Activated CD4-positive, CD25-positive, alpha-beta regulatory T cell treated with anti-CD3 and anti-CD28 coated beads, Interleukin-2, amount 50 U/mL, for 16 hours (primary cell): ENCODE measurements around the gene CCDC97.
A peak's percentile ranks its signal among the peaks of the same experiment; 100 is the strongest.
"Not testable (repeated sequence)": the region's sequence is repeated elsewhere in the genome, so short reads cannot be mapped to it uniquely, and the experiment has no call there.

ENCODE experiments used
- DNase-seq: peaks from one replicate; pipeline ENCODE4 v3.0.0-alpha.2; 2020; ENCODE audit warnings: low read depth, low spot score

The CCDC97 gene

DNA sequence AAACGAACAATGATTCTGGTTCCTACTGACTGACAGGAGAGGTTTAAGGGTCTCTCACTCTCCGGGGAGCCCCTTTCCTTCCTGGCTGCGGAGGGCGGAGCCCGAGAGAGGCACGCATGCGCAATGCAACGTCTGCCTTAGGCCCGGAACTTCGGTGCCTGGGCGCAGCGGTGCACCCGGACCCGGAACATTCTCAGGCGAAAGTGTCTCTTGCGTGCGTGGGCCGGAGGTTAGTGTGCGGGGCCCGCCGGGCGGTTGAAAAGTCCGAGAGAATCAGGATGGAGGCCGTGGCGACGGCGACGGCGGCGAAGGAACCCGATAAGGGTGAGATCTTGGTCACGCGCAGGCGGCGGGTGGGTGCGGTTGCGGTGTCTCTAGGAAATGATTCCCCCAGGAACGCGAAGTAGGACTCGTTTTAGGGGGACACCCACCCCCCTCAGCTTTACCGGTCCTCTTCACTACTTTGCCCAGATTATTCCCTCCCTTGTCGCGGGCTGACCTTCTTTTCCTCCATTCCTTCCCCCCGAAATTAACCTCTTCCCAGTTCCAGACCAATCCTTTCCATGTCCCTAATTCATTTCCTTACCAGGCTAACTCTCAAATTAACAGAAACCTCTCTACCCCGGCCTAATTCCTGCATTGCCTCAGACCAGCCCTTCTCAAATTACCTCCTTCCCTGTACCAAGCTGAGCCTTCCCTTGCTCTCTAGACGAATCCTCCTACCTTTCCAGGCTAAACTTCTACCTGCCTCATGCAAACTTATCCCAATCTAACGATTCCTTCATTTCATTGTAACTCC, at the start of gene CCDC97:
Gene CCDC97, plus strand, starts transcription at position 140 of the 799 bp plus-strand sequence. Its CDS starts 139 bp downstream, at position 279.
- peak; percentile 76 for DNase-seq

DNA sequence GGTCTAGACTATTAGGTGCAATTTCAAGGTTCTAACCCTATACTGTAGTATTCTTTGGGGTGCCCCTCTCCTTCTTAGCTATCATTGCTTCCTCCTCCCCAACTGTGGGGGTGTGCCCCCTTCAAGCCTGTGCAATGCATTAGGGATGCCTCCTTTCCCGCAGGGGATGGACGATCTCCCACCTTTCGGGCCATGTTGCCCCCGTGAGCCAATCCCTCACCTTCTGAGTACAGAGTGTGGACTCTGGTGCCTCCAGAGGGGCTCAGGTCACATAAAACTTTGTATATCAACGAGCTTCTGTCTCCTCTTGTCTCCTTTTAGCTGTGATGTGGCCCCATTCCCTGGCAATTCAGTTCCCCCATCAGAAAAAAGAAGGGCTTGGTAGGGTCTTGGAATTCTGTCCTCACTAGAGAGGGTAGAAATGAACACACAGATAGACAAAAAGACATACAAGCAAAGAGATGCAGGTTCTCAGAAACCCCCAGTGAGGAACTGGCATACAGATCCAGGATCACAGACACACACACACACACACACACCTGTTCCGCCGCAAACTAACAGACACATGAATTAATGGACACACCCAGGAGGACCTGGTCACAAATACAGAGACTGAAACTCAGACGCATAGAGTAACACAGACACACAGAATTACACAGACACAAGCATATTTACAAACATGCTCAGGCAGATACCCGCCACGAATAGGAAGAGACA, 48.3 kb upstream of the CCDC97 start:
- no peak for DNase-seq

DNA sequence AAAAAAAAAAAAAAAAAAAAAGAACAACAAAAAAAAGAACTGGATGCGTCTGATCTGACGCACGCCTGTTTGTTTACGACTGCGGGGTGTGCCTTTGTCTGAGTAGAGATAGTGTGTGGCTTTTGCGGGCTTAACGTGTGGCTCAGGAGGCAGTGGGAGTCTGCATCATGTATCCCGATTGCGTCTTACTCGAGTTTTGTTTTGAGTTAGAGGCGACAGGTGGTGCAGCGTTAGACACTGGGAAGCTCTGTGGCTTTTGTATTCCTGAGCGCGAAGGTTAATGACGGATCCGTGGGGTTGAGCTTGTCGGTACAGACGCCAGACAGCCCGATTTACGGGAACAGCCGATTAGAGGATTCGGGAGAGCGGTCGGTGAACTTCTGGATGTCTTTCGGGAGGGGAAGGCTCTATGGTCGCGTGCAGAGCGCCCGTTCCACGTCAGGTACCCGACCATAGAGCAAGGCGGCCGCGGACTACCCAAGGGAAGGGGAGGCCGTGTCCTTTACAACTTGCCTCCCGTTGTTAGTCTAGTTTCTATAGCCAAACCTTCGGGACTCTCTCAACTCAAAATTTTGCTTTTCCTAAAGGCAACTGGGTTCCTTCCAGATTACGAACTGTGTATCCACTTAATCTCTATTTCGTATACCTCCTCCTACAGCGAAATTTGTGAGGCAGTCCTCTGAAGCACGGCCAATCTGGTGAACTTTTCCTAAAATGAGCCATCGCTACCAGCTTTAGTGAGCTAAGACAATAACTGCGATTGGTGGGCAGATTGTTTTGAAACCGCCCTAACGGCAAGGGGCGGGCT, 46.7 kb upstream of the CCDC97 start:
- peak; percentile 75 for DNase-seq

DNA sequence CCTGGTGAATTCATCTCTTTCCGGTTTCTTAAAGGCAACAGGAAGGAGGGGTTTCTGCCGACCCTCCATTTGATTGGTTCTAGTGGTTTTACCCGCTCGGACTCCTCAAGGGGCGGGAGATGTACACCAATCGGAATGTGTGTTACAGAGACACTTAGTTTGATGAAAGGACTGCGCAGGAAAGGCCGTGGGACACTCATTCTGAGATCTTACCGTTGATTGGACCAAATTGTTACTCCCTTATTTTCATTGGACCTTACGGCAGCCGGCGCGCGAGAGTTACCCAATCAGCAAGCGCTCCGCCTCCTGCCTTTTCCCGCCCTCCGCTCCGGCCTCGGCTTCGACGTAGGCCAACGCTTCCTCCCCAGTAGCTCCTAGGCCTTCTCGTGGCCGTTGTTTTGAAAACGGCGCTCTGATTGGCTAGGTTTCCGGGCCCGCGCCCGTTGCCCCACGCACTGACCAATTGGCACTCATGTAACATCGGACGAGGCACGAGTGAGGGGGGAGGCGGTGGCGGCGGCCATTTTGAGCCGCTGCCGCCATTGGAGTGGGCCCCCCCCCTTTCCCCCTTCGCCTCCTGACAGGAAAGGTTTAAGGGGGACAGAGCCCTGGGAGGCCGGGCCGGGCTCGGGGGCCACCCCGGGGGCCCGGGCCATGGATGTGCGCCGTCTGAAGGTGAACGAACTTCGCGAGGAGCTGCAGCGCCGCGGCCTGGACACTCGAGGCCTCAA, 46.0 kb upstream of the CCDC97 start, which contains the start of gene HNRNPUL1:
Gene HNRNPUL1, plus strand, starts transcription at position 523 of the 731 bp plus-strand sequence. Its CDS starts 132 bp downstream, at position 655.
- DNase-seq: peak; percentile 98

DNA sequence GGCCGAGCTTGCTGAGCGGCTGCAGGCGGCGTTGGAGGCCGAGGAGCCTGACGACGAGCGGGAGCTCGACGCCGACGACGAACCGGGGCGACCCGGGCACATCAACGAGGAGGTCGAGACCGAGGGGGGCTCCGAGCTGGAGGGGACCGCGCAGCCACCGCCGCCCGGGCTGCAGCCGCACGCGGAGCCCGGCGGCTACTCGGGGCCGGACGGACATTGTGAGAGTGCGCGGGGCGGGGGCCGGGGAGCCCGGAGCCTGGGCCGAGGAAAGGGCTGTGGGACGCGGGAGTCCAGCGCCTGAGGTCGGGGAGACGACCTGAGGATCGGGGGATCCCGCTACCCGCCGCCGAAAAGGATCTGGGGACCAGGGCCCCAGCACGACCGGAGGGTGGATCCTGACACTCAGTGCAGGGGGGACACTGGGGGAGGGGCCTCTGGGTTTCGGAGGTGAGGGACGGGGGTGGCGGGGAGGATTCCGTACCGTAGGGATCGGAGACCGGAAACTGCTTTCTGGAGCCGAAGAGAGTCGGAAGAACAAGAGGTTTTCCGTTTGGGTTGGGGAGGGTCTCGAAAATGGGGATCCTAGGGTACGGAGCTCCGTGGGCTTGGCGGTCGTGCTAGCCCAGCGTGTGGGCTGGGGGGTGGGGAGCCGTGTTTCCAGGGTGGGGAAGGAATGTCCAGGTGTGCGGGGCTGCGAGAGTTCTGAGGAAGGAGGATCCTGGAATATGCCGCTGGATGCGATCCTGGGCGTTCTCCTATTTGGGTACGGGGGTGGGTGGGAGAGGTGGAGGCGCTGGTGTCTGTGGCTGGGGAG, 45.2 kb upstream of the CCDC97 start:
- no peak for DNase-seq

DNA sequence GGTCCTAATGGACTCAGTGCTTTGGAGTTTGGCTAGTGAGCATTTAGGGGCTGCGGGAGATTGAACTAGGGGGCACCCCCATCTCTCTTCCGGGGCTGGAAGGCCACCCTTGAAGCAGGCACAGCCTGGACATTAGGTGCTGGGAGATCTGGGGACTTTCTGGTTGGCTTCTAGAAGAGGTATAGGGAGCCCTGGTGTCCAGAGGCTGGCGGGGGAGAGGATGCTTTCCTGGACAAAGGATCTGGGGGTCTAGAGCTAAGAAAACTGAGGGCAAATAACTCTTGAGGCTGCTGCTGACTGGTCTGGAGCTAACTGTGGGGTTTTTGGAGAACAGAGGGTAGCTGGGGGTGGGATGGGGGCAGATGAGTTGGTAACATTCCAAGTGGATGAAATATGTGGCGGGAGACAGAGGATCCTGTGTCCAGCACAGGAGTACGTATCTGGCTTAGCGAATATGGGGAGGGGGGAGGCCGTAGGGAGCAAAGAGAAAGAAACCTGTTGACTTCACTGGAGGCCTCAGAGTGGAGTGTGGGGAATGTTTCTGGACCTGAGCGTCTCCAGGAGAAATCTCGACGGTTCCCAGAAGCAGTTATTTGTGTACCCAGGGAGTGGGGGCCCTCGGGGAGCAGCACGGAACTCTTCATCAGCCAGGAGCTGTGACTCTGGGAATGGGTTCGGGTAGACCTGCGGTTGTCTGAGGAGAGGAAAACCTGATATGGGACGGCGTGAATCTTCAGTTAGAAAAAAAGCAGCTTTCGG, 44.4 kb upstream of the CCDC97 start:
- DNase-seq: no peak

DNA sequence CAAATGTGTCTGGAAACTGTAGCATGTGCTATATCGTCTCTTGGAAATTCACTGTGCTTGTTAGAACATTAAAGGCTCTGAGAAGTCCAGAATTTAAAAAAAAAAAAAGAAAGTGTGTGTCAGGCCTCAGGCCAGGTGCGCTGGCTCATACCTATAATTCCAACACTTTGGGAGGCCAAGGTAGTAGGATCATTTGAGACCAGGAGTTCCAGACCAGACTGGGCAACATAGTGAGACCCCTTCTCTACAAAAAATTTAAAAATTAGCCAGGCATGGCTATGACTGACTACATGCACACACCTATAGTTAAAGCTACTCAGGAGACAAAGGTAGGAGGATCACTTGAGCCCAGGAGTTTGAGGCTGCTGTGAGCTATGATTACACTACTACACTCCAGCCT, 40.9 kb upstream of the CCDC97 start:
- no peak for DNase-seq

DNA sequence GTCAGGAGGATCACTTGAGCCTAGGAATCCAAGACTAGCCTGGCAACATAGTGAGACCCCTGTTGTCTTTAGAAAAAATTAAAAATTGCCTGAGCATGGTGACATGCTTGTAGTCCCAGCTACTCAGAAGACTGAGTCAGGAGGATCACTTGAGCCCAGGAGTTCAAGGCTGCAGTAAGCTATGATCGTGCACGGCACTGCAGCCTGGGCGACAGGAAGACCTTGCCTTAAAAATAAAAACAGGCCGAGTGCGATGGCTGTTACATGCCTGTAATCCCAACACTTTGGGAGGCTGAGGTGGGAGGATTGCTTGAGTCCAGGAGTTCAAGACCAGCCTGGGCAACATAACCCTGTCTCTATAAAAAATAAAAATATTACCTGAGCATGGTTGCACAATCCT, 40.4 kb upstream of the CCDC97 start:
- DNase-seq: no peak

DNA sequence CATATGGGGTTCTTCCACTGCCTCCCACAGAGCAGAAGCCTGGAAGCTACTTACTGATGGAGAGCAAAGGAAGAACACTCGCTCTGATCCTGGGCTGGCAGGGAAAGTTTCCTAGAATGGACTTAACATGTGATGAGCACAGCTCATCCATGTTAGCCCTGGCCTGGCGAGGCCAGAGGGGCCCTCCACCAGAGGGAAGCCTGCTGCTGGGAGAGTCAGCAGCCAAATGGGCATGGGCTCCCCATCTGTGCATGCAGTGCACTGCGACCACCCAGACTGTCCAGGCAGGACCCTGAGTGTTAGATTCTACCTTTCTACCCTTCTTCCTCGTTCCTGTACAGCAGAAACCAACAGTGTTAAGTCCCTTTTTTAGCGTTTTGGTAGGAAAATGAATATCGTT, 36.9 kb upstream of the CCDC97 start:
- DNase-seq: no peak

DNA sequence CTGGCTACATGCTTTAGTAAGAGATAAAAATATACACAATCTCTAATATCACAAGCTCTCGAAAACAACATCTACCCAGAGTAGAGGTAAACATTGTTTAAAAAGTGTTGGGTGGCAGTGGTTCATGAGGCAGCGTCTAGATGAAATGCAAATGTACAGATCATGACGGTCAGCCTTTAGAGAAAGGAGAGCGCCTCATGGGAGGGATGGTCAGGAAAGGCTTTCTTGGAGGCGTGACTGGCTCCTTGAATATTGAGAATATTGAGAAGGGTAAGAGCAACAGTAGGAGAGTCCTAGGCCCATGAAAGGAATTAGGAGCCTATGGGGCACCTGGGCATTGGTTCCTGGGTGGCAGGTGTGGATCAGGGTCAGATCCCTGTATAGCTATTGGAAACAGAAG, 35.2 kb upstream of the CCDC97 start:
- no peak for DNase-seq

DNA sequence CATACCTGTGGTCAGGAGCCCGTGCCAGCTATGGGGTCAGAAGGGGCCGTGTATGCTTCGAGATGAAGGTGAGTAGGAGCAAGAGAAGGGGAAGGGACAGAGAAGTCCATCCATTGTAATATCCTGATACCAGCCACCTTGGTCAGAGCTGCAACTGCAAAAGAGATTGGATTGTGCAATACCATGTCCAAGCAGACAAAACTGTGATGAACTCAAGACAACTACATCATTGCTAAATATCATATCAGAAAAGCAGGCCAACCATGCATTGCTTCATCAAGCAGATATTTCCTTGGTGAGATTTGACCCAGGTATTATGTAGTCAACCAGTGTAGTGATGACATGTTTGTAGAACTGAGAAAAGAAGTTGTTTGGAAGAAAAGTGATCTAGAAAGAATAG, 33.7 kb upstream of the CCDC97 start:
- no peak for DNase-seq

DNA sequence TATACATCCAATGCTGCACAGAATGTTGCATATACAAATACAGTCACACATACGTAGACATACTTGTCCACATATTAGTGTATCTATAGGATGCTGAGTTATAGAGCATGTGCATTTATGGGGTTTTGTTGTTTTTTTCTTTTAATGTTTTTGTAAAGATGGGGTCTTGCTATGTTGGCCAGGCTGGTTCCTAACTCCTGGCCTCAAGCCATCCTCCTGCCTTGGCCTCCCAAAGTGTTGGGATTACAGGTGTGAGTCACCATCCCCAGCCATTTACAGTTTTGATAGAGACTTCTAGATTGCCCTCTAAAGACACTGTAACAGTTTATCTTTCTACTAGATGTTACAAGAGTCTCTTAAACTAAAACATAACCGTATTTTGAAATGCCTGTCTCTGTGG, 31.5 kb upstream of the CCDC97 start:
- DNase-seq: no peak

DNA sequence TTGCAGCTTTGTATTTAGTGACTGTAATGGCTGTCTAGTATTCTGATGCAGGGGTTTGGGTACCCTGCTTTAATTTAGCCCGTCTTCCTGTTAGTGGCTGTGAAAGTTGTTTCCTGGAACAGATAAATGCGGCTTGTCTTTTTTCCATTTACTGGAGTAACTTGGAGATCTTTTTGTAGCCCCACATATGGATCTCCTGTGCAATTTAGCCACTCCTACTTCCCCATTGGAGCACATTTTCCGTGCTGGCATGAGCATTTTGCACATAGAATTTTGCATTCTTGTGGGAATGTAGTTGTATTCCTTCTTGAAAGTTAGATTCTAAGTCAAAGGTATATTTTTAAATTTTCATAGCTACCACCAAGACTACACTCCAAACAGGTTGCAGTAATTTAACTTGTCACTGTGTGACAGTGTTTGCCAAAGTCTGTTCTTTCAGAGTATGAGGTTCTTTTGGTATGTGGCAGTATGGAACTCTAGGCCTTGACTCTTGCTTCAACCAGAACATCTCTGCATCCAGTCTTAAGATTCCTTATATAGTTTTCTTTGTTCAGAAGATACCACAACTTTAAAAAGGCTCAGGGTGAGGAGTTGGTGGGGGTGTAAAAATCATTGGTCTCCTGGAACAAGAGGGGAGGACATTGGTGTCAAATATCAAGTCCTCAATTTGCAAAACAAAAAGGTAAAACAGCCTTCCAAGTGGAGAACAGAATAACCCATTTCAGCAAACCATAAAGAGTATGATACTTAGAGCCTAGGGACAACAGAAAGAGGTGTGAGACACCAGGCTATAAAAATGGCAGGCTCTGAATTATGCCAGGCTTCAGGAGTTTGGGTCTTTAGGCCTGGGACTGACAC, 21.1 kb upstream of the CCDC97 start:
- DNase-seq: no peak

DNA sequence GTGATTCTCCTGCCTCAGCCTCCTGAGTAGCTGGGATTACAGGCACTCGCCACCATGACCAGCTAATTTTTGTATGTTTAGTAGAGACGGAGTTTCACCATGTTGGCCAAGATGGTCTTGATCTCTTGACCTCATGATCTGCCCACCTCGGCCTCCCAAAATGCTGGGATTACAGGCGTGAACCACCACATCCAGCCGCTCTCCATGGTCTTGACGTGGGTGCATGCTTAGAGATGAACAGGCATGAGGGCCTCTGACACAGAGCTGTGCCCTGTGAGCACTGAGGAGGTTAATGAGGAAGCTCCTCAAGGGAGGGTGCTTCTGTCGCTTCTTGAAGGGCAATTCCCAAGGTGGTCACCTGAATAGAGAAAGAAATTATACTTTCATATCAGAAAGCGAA, 20.2 kb upstream of the CCDC97 start:
- DNase-seq: not testable (repeated sequence)

DNA sequence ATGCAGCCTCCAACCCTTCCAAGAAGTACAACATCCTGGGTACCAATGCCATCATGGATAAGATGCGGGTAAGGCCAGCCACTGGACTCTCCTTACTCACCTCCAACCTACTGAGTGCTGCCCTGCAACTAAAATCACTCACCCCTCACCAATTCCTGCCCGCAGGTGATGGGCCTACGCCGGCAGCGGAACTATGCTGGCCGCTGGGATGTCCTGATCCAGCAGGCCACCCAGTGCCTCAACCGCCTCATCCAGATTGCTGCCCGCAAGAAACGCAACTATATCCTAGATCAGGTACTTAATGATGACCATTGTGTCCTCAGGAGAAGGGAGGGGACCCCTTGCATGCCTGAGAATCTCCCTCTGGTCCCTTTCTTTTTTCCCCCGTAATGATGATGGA, 15.6 kb upstream of the CCDC97 start:
- DNase-seq: no peak

DNA sequence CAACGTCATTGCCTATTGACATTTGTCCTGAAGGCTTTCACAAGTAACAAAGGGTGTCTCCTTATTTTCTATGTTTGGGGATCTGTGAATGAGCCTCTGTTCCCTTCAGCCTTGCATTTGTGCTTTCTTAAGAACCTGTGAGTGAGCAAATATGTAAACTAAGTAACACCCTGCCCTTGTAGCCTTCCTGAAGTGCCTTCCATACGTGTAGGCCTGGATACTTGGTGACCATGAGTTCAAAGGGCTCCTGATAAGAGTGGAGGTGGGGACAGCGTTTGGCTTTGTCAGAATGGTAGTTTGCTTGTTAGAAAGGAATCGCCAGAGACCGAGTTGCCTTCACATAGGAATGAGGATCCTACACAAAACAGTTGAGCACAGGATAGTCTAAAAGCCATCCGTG, 14.5 kb upstream of the CCDC97 start:
- no peak for DNase-seq

DNA sequence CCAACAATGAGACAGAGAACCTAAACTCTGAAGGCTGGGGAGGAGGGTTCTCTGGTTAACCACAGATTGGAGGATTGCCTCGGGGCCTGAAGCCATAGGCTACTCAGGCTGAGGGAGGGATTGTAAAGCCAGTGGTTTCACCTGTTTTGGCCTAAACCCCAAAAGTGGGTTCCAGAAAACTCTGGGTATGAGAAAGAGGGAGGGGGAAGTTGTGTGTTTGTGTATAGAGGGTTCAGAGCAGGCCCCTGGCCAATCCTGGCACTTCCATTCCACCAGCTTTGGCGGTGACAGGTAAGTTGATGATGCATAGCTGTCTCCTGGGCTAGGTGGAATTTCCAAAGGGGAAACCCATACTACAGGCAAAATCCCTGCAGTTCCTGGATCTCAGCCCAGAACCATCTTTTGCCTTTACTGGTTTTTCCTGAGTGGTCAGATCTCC, 13.5 kb upstream of the CCDC97 start:
- DNase-seq: no peak

DNA sequence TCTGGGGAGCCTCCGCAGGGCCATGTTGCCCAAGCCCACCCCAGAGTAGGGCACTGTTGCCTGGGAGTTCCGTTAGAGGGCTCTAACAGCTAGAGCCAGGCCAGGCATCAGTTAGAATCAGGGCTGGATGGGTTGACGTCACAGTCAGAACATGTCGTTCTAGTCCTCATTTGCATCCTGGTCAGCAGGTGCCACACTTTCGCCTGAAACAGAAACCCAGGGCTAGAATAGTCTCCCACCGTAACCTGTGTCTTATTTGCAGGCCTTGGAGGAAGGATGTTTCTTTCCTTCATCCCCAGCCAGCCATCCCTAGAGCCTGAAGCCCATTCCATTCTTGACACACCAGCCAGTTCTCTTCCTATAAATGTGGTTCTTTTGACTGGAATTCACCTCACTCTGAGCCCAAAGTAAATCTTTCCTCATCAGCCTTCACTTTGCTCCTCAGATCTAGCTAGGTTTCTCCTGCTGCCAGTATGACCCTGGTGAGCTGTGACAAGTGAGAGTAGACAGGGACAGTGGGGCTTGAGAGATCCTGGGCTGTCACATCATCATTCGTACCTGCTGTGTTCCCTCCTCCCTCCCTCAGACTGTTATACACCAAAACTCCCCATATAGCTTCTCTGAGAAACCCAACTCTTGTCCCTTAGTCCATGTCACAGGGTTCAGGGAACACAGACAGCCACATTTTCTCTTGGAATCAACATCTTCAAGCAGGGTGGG, 12.2 kb upstream of the CCDC97 start:
- DNase-seq: no peak
